DOHH2 (cell line): ENCODE data around the gene CXCL16.
A peak's percentile ranks its signal among the peaks of the same experiment; 100 is the strongest.

Experiments
- H3F3A ChIP-seq: fragments of 200-600 bp; sonication (generic), shearing (Covaris generic); 2 replicates; pipeline ENCODE4 v1.6.0; 2016; ENCODE audit warnings: antibody characterized with exemption, mild to moderate bottlenecking; ENCODE audit not compliant: control insufficient read depth, insufficient read depth
- H3K27ac ChIP-seq: fragments of 200-600 bp; sonication (generic); 2 replicates; pipeline ENCODE4 v1.5.1; 2014; ENCODE audit warnings: low read depth, mild to moderate bottlenecking, low read length, moderate library complexity
- H3K27me3 ChIP-seq: fragments of 200-600 bp; sonication (generic); 2 replicates; pipeline ENCODE4 v1.6.1; 2014; ENCODE audit warnings: mild to moderate bottlenecking, low read length, mixed read lengths; ENCODE audit not compliant: control insufficient read depth
- H3K36me3 ChIP-seq: fragments of 200-600 bp; sonication (generic); 2 replicates; pipeline ENCODE4 v1.6.1; 2014; ENCODE audit warnings: mild to moderate bottlenecking, low read length, moderate library complexity, mixed read lengths; ENCODE audit not compliant: control insufficient read depth
- H3K4me1 ChIP-seq: fragments of 200-600 bp; sonication (generic); 2 replicates; pipeline ENCODE4 v1.6.1; 2014; ENCODE audit warnings: mild to moderate bottlenecking, low read length, mixed read lengths; ENCODE audit not compliant: control insufficient read depth
- H3K4me2 ChIP-seq: fragments of 200-600 bp; sonication (generic); 2 replicates; pipeline ENCODE4 v1.6.0; 2014; ENCODE audit warnings: mild to moderate bottlenecking, low read length, moderate library complexity
- H3K4me3 ChIP-seq: fragments of 200-600 bp; sonication (generic); 2 replicates; pipeline ENCODE4 v1.5.1; 2014; ENCODE audit warnings: mild to moderate bottlenecking, low read length, mixed read lengths
- H3K79me2 ChIP-seq: fragments of 200-600 bp; sonication (generic); 2 replicates; pipeline ENCODE4 v1.6.1; 2014; ENCODE audit warnings: mild to moderate bottlenecking, low read length, mixed read lengths; ENCODE audit not compliant: control insufficient read depth
- H3K9me2 ChIP-seq: fragments of 200-600 bp; sonication (generic); replicated peaks from 2 replicates; pipeline ENCODE4 v1.6.1; 2014; ENCODE audit warnings: mild to moderate bottlenecking, low read length, mixed read lengths; ENCODE audit not compliant: control insufficient read depth
- H3K9me3 ChIP-seq: fragments of 200-600 bp; sonication (generic); 2 replicates; pipeline ENCODE4 v1.6.1; 2014; ENCODE audit warnings: antibody characterized with exemption, low read length, mixed read lengths; ENCODE audit not compliant: control insufficient read depth, insufficient read depth
- H4K20me1 ChIP-seq: fragments of 200-600 bp; sonication (generic); 2 replicates; pipeline ENCODE4 v1.6.0; 2014; ENCODE audit warnings: low read depth, mild to moderate bottlenecking, antibody characterized with exemption, low read length, moderate library complexity; ENCODE audit not compliant: control insufficient read depth, insufficient read depth
- EZH2phosphoT487 ChIP-seq: fragments of 200-600 bp; sonication (generic); IDR thresholded peaks from 2 replicates; pipeline ENCODE4 v1.6.1; 2017; ENCODE audit warnings: borderline replicate concordance, mild to moderate bottlenecking, antibody characterized with exemption, low read length, moderate library complexity, mixed read lengths
- TF ChIP-seq, protein P1 (sequence below): fragments of 200-600 bp; sonication (generic); IDR thresholded peaks from one replicate; pipeline ENCODE4 v1.5.1; 2014; ENCODE audit warnings: antibody characterized with exemption, mild to moderate bottlenecking, low read depth, low read length; ENCODE audit not compliant: poor library complexity, severe bottlenecking

CXCL16 gene

DNA sequence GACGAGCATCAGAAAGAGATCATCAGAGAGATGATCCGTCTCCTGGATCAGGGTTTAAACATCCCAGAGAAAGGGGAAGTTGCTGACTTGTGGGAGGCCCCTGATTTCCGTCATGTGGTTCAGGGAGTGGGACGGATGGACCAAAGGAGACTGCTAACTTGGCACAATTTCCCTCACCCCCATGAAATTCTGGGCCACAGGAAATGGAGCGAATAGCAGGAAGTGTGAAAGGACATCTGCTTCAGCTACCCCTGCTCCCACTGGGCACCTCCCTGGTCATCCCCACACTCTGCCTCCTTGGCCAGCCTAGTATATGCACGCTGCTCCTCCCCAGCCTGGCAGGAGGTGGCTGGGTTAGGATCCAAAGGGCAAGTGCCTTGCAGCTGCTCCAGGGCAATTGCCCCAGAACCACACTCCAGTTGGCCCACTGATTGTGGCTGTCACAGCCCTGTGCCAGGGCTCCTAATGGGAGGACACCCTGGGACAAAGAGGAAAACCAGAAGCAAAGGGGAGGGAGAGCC, 28.0 kb downstream of the CXCL16 start:
- peak overlapping the region; percentile 92 for H3K4me3 ChIP-seq
- H3K9me3 ChIP-seq: peaks cover 3% of the 10 kb centered on the region; the same call in 1 of the 2 replicates
- H3K4me2 ChIP-seq: peak overlapping the region; percentile 99
- H3K79me2 ChIP-seq: peaks cover 21% of the 10 kb centered on the region
- H3K27me3 ChIP-seq: no peaks in the 10 kb centered on the region
- peak overlapping the region; percentile 62 for H3K27ac ChIP-seq
- peaks cover 7% of the 10 kb centered on the region for H3K36me3 ChIP-seq
- TF ChIP-seq EZH2phosphoT487: no peak
- TF ChIP-seq, protein P1, sequence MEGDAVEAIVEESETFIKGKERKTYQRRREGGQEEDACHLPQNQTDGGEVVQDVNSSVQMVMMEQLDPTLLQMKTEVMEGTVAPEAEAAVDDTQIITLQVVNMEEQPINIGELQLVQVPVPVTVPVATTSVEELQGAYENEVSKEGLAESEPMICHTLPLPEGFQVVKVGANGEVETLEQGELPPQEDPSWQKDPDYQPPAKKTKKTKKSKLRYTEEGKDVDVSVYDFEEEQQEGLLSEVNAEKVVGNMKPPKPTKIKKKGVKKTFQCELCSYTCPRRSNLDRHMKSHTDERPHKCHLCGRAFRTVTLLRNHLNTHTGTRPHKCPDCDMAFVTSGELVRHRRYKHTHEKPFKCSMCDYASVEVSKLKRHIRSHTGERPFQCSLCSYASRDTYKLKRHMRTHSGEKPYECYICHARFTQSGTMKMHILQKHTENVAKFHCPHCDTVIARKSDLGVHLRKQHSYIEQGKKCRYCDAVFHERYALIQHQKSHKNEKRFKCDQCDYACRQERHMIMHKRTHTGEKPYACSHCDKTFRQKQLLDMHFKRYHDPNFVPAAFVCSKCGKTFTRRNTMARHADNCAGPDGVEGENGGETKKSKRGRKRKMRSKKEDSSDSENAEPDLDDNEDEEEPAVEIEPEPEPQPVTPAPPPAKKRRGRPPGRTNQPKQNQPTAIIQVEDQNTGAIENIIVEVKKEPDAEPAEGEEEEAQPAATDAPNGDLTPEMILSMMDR: no peak
- peaks cover 9% of the 10 kb centered on the region; the same call in 1 of the 2 replicates for H3F3A ChIP-seq
- no peaks in the 10 kb centered on the region for H3K9me2 ChIP-seq
- peaks cover 28% of the 10 kb centered on the region for H3K4me1 ChIP-seq
- H4K20me1 ChIP-seq: no peaks in the 10 kb centered on the region; the same call in 1 of the 2 replicates

DNA sequence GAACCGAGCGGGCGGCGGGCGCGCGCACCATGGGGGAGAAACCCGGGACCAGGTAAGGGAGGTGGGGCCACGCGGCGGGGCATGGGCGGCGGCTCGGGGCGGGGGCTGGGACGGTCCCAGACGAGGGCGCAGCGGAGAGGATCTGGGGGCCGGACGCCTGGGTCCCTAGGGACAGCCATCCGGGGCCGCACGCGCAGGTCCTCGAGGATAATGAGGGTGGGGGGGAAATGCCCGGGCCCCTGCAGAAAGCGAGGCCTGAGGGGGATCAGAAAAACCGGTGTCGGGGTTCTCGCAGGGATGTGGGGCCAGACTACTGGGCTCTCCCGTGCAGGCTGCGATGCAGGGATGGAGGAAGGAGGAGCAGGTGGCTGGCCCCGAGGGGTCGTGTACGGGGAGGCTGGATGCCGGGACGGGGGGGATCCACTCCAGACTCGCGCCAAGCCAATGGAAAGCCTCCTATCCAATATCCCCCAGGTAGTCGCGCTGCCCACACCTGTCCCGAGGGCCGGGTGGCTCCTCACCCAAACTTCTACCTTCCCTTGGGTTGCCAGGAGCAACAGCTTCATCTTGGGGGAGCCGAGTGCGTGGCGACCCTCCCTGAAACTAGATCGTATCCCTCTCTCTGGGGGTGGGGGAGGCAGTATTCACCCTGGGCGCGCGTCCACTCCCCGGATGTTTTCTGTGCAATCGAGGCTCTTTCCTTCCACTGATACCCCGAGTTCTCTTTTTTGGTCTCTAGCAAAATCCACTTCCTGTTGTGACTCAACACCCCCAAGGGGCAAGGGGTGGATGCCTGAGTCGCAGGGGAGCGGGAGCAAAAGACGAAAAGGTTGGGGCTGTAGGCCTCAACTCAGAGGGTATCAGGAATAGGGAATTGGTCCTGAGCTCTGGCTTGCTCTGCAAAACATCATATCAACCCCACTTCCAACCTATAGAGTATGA, 28.8 kb downstream of the CXCL16 start:
- H4K20me1 ChIP-seq: no peaks in the 10 kb centered on the region; the same call in 1 of the 2 replicates
- H3K27me3 ChIP-seq: no peaks in the 10 kb centered on the region
- H3K79me2 ChIP-seq: peaks cover 21% of the 10 kb centered on the region
- H3K4me2 ChIP-seq: peak overlapping the region; percentile 99
- H3K9me3 ChIP-seq: peaks cover 3% of the 10 kb centered on the region; the same call in 1 of the 2 replicates
- no peaks in the 10 kb centered on the region for H3K9me2 ChIP-seq
- H3K4me3 ChIP-seq: peak overlapping the region; percentile 92
- H3F3A ChIP-seq: peaks cover 12% of the 10 kb centered on the region
- H3K27ac ChIP-seq: peak overlapping the region; percentile 62
- peaks cover 10% of the 10 kb centered on the region for H3K36me3 ChIP-seq
- TF ChIP-seq, protein P1: no peak
- no peak for TF ChIP-seq EZH2phosphoT487
- H3K4me1 ChIP-seq: peaks cover 28% of the 10 kb centered on the region

DNA sequence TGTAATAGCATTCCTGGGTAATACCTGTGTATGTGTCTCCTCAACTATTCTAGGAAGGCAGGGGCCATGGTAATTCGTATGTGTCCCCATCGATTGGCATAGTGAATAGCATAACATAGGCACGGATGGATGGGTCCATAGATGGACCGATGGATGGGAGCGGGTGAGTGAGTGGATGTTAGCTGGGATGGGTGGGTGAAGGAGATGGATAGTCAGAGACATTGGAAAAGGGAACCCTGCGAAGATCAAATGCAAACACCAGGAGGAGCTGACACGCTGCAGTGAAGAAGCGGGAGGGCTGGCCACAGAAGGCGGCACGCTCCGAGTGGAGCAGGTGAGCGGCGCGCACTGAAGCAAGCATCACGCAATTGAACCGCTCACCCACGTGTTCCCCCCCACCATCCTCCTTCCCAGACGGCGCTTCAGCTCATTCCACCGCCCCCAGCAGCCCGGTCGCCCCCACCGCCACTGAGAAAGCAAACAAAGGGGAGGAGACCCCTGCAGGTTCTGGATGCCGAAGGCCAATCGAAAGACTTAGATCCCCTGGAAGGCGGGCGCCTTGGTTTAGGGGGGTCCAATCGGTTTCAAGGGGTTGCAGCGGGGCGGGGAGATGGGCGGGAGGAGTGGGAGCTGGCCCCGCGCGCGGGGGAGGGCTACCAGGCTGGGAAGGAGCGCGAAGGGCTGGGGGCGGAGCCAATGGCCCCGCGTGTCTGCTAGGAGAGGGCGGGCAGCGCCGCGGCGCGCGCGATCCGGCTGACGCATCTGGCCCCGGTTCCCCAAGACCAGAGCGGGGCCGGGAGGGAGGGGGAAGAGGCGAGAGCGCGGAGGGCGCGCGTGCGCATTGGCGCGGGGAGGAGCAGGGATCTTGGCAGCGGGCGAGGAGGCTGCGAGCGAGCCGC, 29.7 kb downstream of the CXCL16 start, which contains the start of gene ARRB2:
Gene ARRB2, plus strand, starts transcription at position 839 of the 899 bp plus-strand sequence. CDS start 90 bp downstream, outside the sequence.
- H3K27me3 ChIP-seq: no peaks in the 10 kb centered on the region
- peaks cover 23% of the 10 kb centered on the region for H3K79me2 ChIP-seq
- H3K4me2 ChIP-seq: peak within 1 kb of the TSS; percentile 99
- H3K4me1 ChIP-seq: peaks cover 30% of the 10 kb centered on the region
- peaks cover 4% of the 10 kb centered on the region for H3K36me3 ChIP-seq
- H3K9me2 ChIP-seq: no peaks in the 10 kb centered on the region
- H3K9me3 ChIP-seq: peaks cover 3% of the 10 kb centered on the region; the same call in 1 of the 2 replicates
- TF ChIP-seq, protein P1: peak; percentile 59
- no peak for TF ChIP-seq EZH2phosphoT487
- peak within 1 kb of the TSS; percentile 62 for H3K27ac ChIP-seq
- H3F3A ChIP-seq: peaks cover 12% of the 10 kb centered on the region
- H4K20me1 ChIP-seq: no peaks in the 10 kb centered on the region; the same call in 1 of the 2 replicates
- H3K4me3 ChIP-seq: peak within 1 kb of the TSS; percentile 92
